GM21360 (cell line): Measurements from ENCODE around the gene ARFGEF3.
"Not testable (repeated sequence)": the region's sequence is repeated elsewhere in the genome, so short reads cannot be mapped to it uniquely, and the experiment has no call there.

ENCODE experiments used
- ATAC-seq: cut with Tn5 transposase; IDR thresholded peaks from one replicate; pipeline ENCODE4 v1.9.1; 2021; ENCODE audit warnings: mild to moderate bottlenecking, moderate library complexity; ENCODE audit not compliant: unreplicated experiment

Gene ARFGEF3

GRCh38 chr6:138212530-138212929, 50.8 kb downstream of the ARFGEF3 start:
- not testable (repeated sequence) for ATAC-seq

- ATAC-seq = no peak
Observed at GRCh38 chr6:138215093-138215782, 53.5 kb downstream of the ARFGEF3 start.

GRCh38 chr6:138218449-138218848, 56.7 kb downstream of the ARFGEF3 start, which contains the start of gene PBOV1:
PBOV1 (minus strand) TSS chr6:138218491; CDS start chr6:138218395, 96 bp downstream.
- no peak for ATAC-seq

GRCh38 chr6:138219398-138219797, 57.7 kb downstream of the ARFGEF3 start:
- ATAC-seq = no peak

DNA sequence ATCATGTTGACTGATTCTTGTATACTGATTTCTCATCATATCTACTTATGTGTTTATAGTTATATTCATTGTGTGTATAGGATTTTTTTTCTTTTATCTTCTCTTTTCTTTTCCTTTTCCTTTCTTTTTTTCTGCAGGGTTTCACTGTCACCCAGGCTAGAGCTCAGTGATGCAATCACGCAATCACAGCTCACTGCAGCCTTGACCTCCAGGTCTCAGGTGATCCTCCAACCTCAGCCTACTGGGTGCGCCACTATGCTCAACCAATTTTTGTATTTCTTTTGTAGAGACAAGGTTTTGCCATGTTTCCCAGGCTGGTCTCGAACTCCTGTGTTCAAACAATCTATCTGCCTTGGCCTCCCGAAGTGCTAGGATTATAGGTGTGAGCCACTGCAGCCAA, 58.2 kb downstream of the ARFGEF3 start:
- ATAC-seq = no peak

- ATAC-seq = no peak
Observed at GRCh38 chr6:138222901-138223546, 61.3 kb downstream of the ARFGEF3 start.

DNA sequence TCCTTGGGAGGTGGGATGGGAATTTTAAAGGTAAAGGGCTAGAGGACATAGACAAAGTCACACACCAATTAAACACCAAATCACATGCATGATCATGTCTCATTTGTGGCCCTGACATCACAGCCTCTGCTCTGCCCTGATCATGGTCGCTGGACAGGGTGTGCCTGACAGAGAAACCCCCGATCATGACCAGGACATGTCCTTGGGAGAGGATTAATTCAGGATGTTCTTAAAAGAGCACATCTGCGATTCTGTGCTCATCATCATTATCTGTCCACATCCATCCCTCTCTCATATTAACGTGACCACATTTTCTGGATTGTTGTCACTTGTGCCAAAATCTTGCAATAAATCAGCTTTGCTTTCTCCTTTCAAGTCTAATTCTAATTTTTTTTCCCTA, 64.2 kb downstream of the ARFGEF3 start:
- no peak for ATAC-seq

DNA sequence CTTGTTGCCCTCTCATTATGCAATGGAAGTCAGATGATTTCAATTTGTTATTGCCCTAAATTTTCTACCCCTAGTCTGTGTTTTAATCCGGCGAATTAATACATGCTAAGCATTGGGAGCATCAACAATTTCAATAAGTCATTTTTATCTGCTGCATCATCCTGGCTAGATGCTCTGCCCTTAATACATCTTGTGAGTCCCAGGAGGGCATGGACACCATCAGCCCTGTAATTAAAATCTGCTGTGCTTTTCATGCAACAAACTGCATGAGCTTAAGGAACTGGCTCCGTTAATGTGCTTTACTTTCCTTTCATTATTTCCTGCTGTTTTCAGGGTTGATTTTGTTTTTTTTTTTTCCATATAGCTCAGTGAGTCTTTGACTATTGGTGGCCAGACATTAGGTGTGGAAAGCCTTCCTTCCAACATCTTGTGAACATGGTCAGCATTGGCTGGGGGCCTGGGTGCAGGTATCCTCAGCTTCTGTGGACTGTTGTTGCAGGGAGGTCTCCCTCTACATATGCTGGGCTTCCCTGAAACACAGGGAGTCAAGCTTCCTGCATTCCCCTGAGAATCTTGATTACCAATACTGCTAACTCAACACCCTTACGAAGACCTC, 65.1 kb downstream of the ARFGEF3 start:
- no peak for ATAC-seq

DNA sequence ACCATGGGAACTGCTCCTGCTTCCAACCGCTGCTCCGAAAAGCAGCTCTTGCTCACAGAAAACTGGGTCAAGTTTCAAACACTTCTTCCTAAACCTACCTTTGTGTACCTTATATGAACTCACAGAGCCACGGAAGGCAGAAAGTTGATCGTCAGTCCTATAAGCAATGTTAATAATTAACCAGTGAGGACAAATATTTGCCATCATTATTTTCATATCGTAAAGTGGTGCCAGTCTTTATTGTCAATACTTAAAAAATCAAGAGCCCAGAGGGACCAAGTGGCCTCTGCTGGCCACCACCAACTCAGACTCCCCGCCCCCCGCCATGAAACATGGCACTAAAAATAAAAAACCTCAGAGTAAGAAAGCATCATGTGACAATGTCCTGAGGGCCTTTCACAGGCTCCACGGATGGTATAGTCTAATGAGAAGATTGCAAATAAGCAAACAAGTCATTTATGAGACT, 65.6 kb downstream of the ARFGEF3 start:
- ATAC-seq = no peak

DNA sequence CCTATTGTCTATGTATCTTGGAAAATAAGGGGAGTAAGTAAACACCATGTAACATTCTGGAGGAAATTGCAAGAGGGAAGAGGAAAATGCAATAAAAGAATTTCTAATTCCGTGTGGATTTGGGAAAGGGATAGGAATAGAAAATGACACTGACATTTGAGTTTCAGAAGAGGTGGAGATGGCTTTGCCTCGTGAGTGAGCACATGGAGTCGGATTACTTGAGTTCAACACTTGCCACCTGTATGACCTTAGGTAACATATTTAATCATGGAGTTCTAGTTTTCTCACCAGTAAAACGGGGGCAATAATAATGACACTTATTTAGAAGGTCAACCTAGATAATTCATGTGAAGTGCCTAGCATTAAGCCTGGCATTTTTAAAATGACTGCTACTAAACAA, 67.3 kb downstream of the ARFGEF3 start:
- no peak for ATAC-seq

DNA sequence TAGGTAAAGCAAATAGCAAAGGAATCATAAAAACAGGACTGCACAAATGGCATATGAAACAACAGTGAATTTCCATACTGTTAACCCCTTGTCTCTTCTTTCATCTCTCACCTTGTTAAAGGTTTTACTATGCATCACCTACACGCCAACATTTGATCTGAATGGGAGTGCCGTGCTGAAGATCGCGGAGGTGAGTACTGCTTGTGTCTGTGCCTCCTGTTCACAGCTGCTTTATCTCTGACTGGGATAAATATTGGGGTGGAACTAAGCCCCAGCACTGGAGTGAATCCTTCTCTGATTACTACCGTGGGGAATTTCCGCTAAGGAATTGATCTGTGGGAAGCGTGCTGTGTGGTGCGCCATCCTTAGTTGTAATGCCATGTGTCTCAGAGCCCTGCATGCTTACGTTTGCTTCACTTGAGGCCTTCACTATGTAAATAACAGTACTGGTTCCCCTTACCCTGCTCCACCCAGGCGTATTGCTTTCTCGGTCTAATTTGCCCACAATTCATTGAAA, 68.0 kb downstream of the ARFGEF3 start:
- ATAC-seq = no peak

- ATAC-seq = no peak
Observed at GRCh38 chr6:138230221-138230620, 68.5 kb downstream of the ARFGEF3 start.

GRCh38 chr6:138230759-138231380, 69.1 kb downstream of the ARFGEF3 start:
- no peak for ATAC-seq

- ATAC-seq = no peak
Observed at GRCh38 chr6:138231381-138231886, 69.7 kb downstream of the ARFGEF3 start.

DNA sequence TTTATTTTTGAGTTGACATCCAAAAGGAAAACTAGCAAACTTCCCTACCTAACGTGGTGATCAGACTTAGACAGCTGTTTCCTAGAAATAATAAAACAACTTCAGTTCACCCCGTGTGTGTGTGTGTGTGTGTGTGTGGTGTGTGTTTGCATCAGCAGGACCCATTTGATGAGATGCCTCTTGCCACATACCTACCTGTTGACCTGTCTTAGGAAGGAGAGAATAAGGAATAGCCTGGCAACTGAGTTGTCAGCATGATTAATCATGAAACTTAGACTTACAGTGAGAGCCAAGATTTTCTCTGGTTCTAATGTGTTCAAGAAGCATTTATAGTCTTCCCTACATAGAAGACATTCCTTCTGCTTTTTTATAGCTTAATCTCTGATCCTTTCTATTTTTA, 72.6 kb downstream of the ARFGEF3 start:
- no peak for ATAC-seq

GRCh38 chr6:138235205-138235604, 73.5 kb downstream of the ARFGEF3 start:
- ATAC-seq = no peak

DNA sequence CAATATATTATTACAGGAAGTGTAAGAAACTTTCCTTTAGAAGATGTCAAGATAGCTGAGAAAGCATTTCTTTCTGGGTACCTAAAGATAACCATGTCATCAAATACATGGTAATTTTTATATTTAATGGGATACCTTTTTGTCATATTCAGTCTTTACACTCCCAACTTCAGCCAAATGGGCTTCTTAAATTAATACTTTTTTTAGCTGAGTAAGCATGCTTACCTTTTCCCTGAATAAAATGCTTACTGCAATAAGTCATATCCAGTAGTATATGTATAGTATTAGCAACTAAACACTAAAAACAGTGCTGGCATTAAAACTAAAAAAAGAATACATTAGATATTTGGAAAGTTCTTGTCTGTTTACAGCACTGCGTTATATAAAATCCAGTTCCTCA, 74.0 kb downstream of the ARFGEF3 start:
- no peak for ATAC-seq

- no peak for ATAC-seq
Observed at GRCh38 chr6:138237463-138237862, 75.7 kb downstream of the ARFGEF3 start.

DNA sequence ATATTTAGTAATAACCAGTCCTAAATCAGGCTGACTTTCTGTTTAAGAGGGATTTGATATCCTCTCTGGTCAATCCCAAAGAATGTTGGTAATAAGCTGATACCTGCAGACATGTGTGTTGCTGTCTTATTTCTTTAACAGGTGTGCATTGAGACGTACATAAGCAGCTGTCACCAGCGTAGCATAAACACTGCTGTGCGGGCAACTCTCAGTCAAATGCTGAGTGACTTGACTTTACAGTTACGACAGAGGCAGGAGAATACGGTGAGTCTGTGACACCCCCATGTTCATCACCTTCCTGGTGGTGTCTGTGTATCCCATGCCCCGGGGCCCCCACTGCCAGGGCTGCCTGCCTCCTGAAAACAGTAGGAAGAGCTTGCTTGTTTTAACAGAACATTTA, 76.6 kb downstream of the ARFGEF3 start:
- no peak for ATAC-seq

GRCh38 chr6:138239774-138240173, 78.0 kb downstream of the ARFGEF3 start:
- ATAC-seq = no peak
